Left lobe of liver (tissue), 2 donors: Measurements from ENCODE around the gene APOB. TPM values are rescaled to one million over a fixed set of nuclear protein-coding genes. Genes with fewer than 3 reads are reported as not detected.

Source experiments
- ATAC-seq: fragments of 200-7000 bp; cut with Tn5 transposase; one replicate; pipeline ENCODE4 v1.9.1; 2020; ENCODE audit warnings: mild to moderate bottlenecking, moderate library complexity
- DNase-seq: peaks from one replicate; pipeline ENCODE4 v3.0.0-alpha.2; 2020; ENCODE audit warnings: low spot score
- total RNA-seq: library from RNA; stranded (reverse); gene quantifications from one replicate; pipeline ENCODE4 v1.2.1, GENCODE V29; 2021
- donor health status: DM: no; HTN: no; CAD: no; lungs with moderate emphysema.
- donor health status: DM: no; HTN: yes; CAD: no.

APOB gene
- total RNA-seq, 1 donor from 2014 or later: 2,405 TPM

- ATAC-seq (peak; percentile 14), DNase-seq (no peak)
Measured at GRCh38 chr2:21020668-21021288, 23.1 kb downstream of the APOB start.

DNA sequence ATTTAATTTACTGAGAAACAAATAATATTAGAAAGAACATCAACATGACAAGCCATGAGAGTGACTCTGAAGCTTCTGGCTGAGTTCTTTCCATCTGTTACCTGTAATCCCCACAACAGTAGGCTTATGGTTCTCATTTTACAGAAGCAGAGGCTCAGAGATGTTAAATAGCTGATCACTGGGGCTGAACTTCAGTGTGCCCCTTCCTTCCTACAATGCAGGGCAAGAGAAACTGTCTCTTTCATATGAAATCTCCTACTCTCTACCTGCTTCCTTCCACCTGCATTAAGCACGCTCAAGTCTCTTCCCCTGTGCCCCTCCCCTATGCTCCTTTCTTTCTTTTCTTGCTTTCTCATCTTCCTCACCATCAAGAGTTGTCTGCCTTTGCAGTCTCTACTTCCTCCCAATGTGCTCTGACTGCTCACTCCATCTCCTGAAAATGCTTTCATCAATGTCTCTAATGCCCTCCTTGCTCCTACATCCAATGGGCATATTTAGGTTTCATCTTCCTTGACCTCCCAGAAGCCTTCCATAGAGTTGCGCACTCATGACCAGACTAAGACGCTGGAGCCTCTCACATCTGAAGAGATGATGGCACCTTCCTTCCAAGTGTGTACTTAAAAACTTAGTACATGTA is 23.7 kb downstream of the APOB start:
- no peak for DNase-seq
- ATAC-seq: peak; percentile 9

- DNase-seq: no peak
- peak; percentile 26 for ATAC-seq
Measured at GRCh38 chr2:21019678-21020021, 24.2 kb downstream of the APOB start.

GRCh38 chr2:21019000-21019677 is 24.7 kb downstream of the APOB start:
- no peak for DNase-seq
- no peak for ATAC-seq

GRCh38 chr2:21018290-21018689 is 25.6 kb downstream of the APOB start:
- ATAC-seq (no peak), DNase-seq (no peak)

GRCh38 chr2:21017748-21018276 is 26.1 kb downstream of the APOB start:
- DNase-seq (no peak), ATAC-seq (no peak)

GRCh38 chr2:21015281-21015645 is 28.6 kb downstream of the APOB start:
- DNase-seq (peak; percentile 44), ATAC-seq (no peak)

GRCh38 chr2:21014364-21015280 is 29.3 kb downstream of the APOB start:
- no peak for DNase-seq
- ATAC-seq: no peak

DNA sequence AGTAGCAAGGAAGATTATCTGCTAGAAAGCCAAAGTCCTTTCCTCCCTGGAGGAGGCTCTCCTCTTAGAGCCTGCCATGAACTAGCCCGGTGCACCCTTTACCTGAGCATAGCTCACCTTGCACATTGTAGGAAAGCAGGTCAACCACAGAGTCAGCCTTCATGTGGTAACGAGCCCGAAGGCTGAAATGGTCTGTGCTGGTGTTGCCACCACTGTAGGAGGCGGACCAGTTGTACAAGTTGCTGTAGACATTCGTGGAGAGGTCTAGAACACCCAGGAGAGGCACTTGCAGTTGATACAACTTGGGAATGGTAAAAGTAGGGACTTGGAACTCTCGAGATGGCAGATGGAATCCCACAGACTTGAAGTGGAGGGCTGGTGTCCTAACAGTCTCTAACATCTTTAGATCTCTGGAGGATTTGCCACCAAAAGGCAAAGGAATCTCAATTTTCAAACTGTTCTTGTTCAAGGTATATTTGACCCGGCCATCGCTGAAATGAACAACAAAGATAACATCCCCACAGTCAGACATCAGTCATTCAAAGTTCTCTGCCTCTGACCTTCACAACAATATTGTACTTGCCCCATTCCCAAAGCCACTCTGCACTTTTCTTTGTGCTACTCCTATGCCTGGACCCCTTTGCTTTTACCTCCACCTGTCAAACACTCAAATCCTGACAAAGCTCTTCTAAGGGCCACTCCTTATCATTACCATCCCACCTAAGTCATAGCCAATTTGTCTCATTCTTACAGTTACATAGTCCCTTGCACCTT is 30.6 kb downstream of the APOB start:
- DNase-seq (peak; percentile 45), ATAC-seq (peak; percentile 4)

- DNase-seq (no peak), ATAC-seq (no peak)
Measured at GRCh38 chr2:21012557-21012937, 31.3 kb downstream of the APOB start.

DNA sequence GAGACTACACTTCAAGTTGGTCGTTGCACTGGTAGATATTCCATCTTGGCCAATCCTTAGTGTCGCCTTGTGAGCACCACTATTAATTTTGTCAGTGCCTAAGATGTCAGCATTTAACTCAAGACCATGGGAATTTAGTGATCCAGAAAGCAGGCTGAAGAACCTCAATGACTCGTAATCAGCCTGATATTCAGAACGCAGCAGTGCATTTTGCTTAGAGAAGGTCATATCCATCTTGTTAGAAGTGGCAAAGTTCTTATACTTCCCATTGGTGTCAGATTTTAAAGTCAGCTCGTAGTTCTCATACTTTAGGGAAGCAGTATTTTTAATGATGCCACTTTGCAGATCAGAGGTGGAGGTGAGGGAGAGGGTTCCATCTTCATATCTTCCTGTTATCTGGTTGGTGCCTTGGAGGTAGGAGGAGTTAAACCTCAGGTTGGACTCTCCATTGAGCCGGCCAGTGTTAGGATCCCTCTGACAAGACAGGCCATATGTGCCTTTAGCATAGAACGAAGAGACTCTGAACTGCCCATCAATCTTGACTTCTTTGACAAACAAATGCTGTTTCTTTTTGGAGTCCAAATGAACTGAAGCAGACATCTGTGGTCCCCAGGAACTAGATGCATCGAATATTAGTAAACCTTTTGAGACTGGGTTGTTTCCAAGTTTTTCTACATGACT is 31.9 kb downstream of the APOB start:
- ATAC-seq: peak; percentile 9
- peak; percentile 35 for DNase-seq

GRCh38 chr2:21011453-21011852 is 32.4 kb downstream of the APOB start:
- DNase-seq (peak; percentile 38), ATAC-seq (no peak)

DNA sequence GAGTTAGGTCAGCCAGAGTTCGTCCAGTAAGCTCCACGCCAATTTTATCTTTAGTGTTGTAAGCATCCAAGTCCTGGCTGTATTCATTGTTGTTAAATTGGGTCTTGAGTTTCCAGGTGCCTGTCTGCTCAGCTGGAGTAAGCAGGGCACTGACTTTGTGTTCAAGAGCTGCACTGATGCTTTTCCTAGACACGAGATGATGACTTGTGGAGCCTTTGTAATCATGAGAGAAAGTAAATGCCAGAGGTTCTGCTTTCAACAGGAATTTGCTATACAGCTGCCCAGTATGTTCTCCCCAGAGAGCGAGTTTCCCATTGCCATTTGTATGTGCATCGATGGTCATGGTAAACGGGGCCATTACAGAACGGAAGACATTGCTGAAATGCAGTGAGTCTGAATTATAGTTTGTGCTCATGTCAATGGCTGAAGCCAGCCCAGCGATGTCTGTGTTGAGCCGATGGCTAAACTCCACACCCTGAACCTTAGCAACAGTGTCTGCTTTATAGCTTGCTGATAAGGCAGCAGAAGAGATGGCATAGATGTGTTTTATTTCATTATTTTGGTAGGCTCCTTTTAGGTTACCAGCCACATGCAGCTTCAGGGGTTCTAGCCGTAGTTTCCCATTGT is 32.9 kb downstream of the APOB start:
- ATAC-seq: peak; percentile 1

GRCh38 chr2:21009662-21010225 is 34.1 kb downstream of the APOB start:
- ATAC-seq: no peak
- DNase-seq: no peak

More for the DNA sequence above, 32.9 kb downstream of the APOB start:
- DNase-seq: peak; percentile 29

DNA sequence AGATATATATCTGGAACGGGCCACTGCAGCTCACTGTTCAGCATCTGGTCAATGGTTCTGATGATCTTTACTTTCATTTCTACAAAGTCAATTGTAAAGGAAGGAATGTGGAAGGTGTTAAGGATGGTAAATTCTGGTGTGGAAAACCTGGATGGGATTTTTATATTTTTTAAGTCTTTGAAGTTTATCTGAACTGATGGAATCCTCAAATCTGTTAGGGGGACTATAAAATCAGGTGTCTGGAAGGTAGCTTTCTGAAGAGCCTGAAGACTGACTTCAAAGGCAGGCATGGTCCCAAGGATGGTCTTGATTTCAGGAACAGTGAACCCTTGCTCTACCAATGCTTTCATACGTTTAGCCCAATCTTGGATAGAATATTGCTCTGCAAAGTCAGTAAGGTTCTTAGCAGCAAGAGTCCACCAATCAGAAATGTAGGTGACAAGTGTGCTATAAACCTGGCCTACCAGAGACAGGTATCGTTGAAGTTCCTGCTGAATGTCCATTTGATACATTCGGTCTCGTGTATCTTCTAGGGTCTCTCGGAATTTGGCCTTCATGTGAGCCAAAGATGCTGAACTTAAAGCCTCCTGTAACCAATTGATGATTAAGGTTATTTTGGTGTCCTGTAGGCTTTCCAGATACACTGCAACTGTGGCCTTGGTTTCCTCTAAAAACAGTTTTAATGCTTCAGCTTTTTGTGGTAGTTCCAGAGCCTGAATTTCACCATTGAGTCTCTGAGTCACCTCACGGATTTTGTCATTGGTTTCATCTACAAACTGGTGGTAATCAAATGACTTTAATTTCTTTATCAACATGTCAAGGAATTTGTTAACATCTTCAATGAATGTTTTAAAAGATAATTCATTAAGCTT is 34.8 kb downstream of the APOB start:
- DNase-seq: no peak
- ATAC-seq: no peak

DNA sequence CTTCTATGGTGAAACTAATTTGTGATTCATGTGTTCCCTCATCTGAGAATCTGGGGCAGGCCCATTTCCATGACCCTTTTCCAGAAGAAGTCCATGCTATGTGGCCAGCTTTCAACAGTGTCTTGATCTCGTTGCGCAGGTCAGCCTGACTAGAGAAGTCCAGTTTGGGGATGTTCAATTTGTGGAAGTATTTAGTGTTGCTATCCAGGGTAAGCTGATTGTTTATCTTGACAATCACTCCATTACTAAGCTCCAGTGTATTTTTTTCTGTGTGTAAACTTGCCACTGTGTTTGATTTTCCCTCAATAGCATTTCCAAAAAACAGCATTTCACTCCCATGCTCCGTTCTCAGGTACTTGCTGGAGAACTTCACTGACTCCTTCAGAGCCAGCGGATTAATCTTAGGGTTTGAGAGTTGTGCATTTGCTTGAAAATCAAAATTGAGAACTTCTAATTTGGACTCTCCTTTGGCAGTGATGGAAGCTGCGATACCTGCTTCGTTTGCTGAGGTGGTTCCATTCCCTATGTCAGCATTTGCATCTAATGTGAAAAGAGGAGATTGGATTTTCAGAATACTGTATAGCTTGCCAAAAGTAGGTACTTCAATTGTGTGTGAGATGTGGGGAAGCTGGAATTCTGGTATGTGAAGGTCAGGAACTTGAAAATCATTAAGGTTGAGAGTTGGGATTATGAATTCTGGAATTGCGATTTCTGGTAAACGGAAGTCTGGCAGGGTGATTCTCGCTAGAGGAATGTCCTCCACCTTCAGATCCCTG is 35.7 kb downstream of the APOB start:
- DNase-seq (no peak), ATAC-seq (peak; percentile 1)
